H1 (cell line): ENCODE data around the gene RAPH1. TPM values are rescaled to one million over a fixed set of nuclear protein-coding genes. Genes with fewer than 3 reads are reported as not detected.

Experiments used
- CTCF ChIA-PET: fragments of 300-600 bp; sonication (Branson Sonifier 250); formaldehyde crosslinking; loops from one replicate; lab custom pipeline; 2021; ENCODE audit not compliant: partially characterized antibody; lab: Charles Lee
- POLR2A ChIA-PET: fragments of 300-600 bp; sonication (Branson Sonifier 250); formaldehyde crosslinking; loops from one replicate; lab custom pipeline; 2021; ENCODE audit warnings: inconsistent platforms; ENCODE audit not compliant: partially characterized antibody; lab: Charles Lee
- DNase-seq, 2 experiments: peaks; one replicate each; pipeline versions ENCODE4 v3.0.0 to v3.0.0-alpha.2; 2010 to 2022; ENCODE audit warnings: low spot score in 2 of 2, low read depth in 1 of 2, mixed read lengths in 1 of 2
- FAIRE-seq: peaks from 2 replicates; lab custom pipeline; 2011; peaks lifted over from hg19 to GRCh38; lab: Jason Lieb, UNC
- H2AFZ ChIP-seq: 2 replicates; pipeline ENCODE4 v1.8.1; 2012; ENCODE audit warnings: low read length, inconsistent platforms
- H2AK5ac ChIP-seq: 2 replicates; pipeline ENCODE4 v1.6.1; 2013; ENCODE audit warnings: low read depth, low read length
- H2BK120ac ChIP-seq: replicated peaks from 2 replicates; pipeline ENCODE3; 2013; ENCODE audit warnings: low read depth, low read length, inconsistent platforms
- H2BK12ac ChIP-seq: 2 replicates; pipeline ENCODE4 v1.6.1; 2013; ENCODE audit warnings: low read depth, low read length
- H2BK15ac ChIP-seq: 2 replicates; pipeline ENCODE4 v1.6.1; 2013; ENCODE audit warnings: low read length
- H2BK20ac ChIP-seq: 2 replicates; pipeline ENCODE4 v1.6.1; 2013; ENCODE audit warnings: low read length
- H2BK5ac ChIP-seq: 2 replicates; pipeline ENCODE4 v1.6.1; 2013; ENCODE audit warnings: low read depth, low read length
- H3K14ac ChIP-seq: 2 replicates; pipeline ENCODE4 v1.6.1; 2013; ENCODE audit warnings: inconsistent platforms; ENCODE audit not compliant: insufficient read length
- H3K18ac ChIP-seq: 2 replicates; pipeline ENCODE4 v1.6.1; 2013; ENCODE audit warnings: low read length; ENCODE audit errors: extremely low read depth
- H3K23ac ChIP-seq: 2 replicates; pipeline ENCODE4 v1.6.1; 2013; ENCODE audit warnings: inconsistent platforms; ENCODE audit not compliant: insufficient read length
- H3K23me2 ChIP-seq: 2 replicates; pipeline ENCODE4 v1.6.1; 2013; ENCODE audit warnings: low read depth, low read length
- H3K27ac ChIP-seq: 2 replicates; pipeline ENCODE4 v1.6.1; 2011; ENCODE audit warnings: low read depth, low read length, inconsistent platforms
- H3K27me3 ChIP-seq, 4 experiments: replicated peaks in 1 of 4; 1 replicate in 1 of 4; 2 replicates in 3 of 4; pipeline versions ENCODE4 v1.6.1 to v1.8.1; 2011 to 2013; ENCODE audit warnings: low read length in 3 of 4, mild to moderate bottlenecking in 3 of 4, inconsistent platforms in 2 of 4, mixed read lengths in 2 of 4, moderate library complexity in 1 of 4; ENCODE audit not compliant: control insufficient read depth in 3 of 4, insufficient read depth in 3 of 4; ENCODE audit errors: extremely low read depth in 1 of 4
- H3K36me3 ChIP-seq, 4 experiments: 2 replicates each; pipeline versions ENCODE4 v1.6.1 to v1.8.1; 2011 to 2013; ENCODE audit warnings: mild to moderate bottlenecking in 4 of 4, low read length in 3 of 4, moderate library complexity in 2 of 4, control low read depth in 1 of 4, inconsistent platforms in 1 of 4; ENCODE audit not compliant: insufficient read depth in 4 of 4, control insufficient read depth in 2 of 4
- H3K4ac ChIP-seq: replicated peaks from 2 replicates; pipeline ENCODE3; 2013; ENCODE audit warnings: low read length, low read depth, mixed read lengths, inconsistent platforms; ENCODE audit not compliant: insufficient read length
- H3K4me1 ChIP-seq, 4 experiments: replicated peaks in 1 of 4; 1 replicate in 1 of 4; 2 replicates in 3 of 4; pipeline versions ENCODE4 v1.6.1 to v1.8.1; 2011 to 2013; ENCODE audit warnings: low read length in 3 of 4, inconsistent platforms in 2 of 4, mixed read lengths in 1 of 4; ENCODE audit not compliant: insufficient read depth in 4 of 4, control insufficient read depth in 3 of 4
- H3K4me2 ChIP-seq, 2 experiments: 2 replicates each; pipeline versions ENCODE4 v1.6.1 to v1.8.1; 2011 to 2013; ENCODE audit warnings: low read depth in 2 of 2, low read length in 2 of 2, control low read depth in 1 of 2, inconsistent platforms in 1 of 2, mild to moderate bottlenecking in 1 of 2; ENCODE audit not compliant: insufficient read depth in 1 of 2
- H3K4me3 ChIP-seq, 4 experiments: fragments of 200-600, 300-600 bp in 1 of 4; sonication (generic), shearing (Covaris generic), sonication (Bioruptor Twin) in 1 of 4; 2 replicates each; pipeline versions ENCODE4 v1.5.1 to v1.8.1; 2011 to 2016; ENCODE audit warnings: low read length in 4 of 4, low read depth in 3 of 4, control low read depth in 2 of 4, inconsistent platforms in 2 of 4, mild to moderate bottlenecking in 2 of 4, mixed read lengths in 1 of 4, moderate library complexity in 1 of 4; ENCODE audit not compliant: insufficient read depth in 2 of 4; ENCODE audit errors: extremely low read depth in 1 of 4
- H3K56ac ChIP-seq: replicated peaks from 2 replicates; pipeline ENCODE3; 2013; ENCODE audit warnings: low read depth, mild to moderate bottlenecking, mixed read lengths, low read length, inconsistent platforms; ENCODE audit not compliant: insufficient read length
- H3K79me1 ChIP-seq: 2 replicates; pipeline ENCODE4 v1.6.1; 2013; ENCODE audit warnings: low read depth, low read length, control low read depth
- H3K79me2 ChIP-seq, 2 experiments: 2 replicates each; pipeline versions ENCODE4 v1.6.1 to v1.8.1; 2012 to 2013; ENCODE audit warnings: low read length in 2 of 2, mild to moderate bottlenecking in 2 of 2, inconsistent platforms in 1 of 2; ENCODE audit not compliant: insufficient read depth in 2 of 2, control insufficient read depth in 1 of 2
- H3K9ac ChIP-seq, 4 experiments: replicated peaks in 1 of 4; 1 replicate in 1 of 4; 2 replicates in 3 of 4; pipeline versions ENCODE4 v1.6.1 to v1.8.1; 2011 to 2013; ENCODE audit warnings: low read depth in 3 of 4, low read length in 3 of 4, control low read depth in 2 of 4, mild to moderate bottlenecking in 2 of 4, moderate library complexity in 2 of 4, inconsistent platforms in 1 of 4; ENCODE audit errors: extremely low read depth in 1 of 4
- H3K9me3 ChIP-seq, 2 experiments: 2 replicates each; pipeline versions ENCODE4 v1.6.1 to v1.8.1; 2012 to 2013; ENCODE audit warnings: mild to moderate bottlenecking in 2 of 2, moderate library complexity in 2 of 2, control low read depth in 1 of 2, inconsistent platforms in 1 of 2, low read depth in 1 of 2, low read length in 1 of 2, mixed read lengths in 1 of 2; ENCODE audit not compliant: insufficient read depth in 2 of 2
- H4K20me1 ChIP-seq, 2 experiments: replicated peaks in 1 of 2; 2 replicates each; pipeline versions ENCODE3 to v1.8.1; 2011 to 2013; ENCODE audit warnings: inconsistent platforms in 2 of 2, low read length in 2 of 2, mild to moderate bottlenecking in 1 of 2; ENCODE audit not compliant: insufficient read depth in 2 of 2, control insufficient read depth in 1 of 2
- H4K5ac ChIP-seq: 2 replicates; pipeline ENCODE4 v1.6.1; 2013; ENCODE audit warnings: low read length, low read depth, mixed read lengths, inconsistent platforms; ENCODE audit not compliant: insufficient read length
- H4K8ac ChIP-seq: 2 replicates; pipeline ENCODE4 v1.8.0; 2013; ENCODE audit warnings: mild to moderate bottlenecking, moderate library complexity, low read length, inconsistent platforms; ENCODE audit not compliant: insufficient read depth; ENCODE audit errors: extremely low read depth
- H4K91ac ChIP-seq: replicated peaks from 2 replicates; pipeline ENCODE3; 2013; ENCODE audit warnings: low read length, mixed read lengths, inconsistent platforms; ENCODE audit not compliant: insufficient read length
- EP300 ChIP-seq, 2 experiments: IDR thresholded peaks; 1 replicate in 1 of 2; 2 replicates in 1 of 2; pipeline ENCODE4 v1.6.1; 2011 to 2012; ENCODE audit warnings: low read depth in 2 of 2, low read length in 2 of 2, mild to moderate bottlenecking in 2 of 2, borderline replicate concordance in 1 of 2, inconsistent platforms in 1 of 2, moderate library complexity in 1 of 2
- HDAC2 ChIP-seq, 2 experiments: fragments of 300-600 bp in 1 of 2; sonication (generic) in 1 of 2; IDR thresholded peaks; 2 replicates each; pipeline ENCODE4 v1.6.1; 2011 to 2012; ENCODE audit warnings: low read depth in 2 of 2, low read length in 2 of 2, mild to moderate bottlenecking in 2 of 2, moderate library complexity in 2 of 2, borderline replicate concordance in 1 of 2, inconsistent platforms in 1 of 2
- TEAD4 ChIP-seq: IDR thresholded peaks from 2 replicates; pipeline ENCODE4 v1.6.1; 2012; ENCODE audit warnings: low read depth, low read length, inconsistent platforms, mixed read lengths
- WGBS, 2 experiments: shearing (Covaris generic) in 1 of 2; methylation state at CpG; one replicate each; pipeline versions ENCODE4 v1.1.6 to v1.1.7; 2013 to 2015; ENCODE audit warnings: low lambda C conversion rate in 2 of 2, mixed read lengths in 2 of 2, inconsistent platforms in 1 of 2, low coverage in 1 of 2, missing lambda C conversion rate in 1 of 2; ENCODE audit not compliant: insufficient replicate concordance in 2 of 2, insufficient coverage in 1 of 2, insufficient read length in 1 of 2; ENCODE audit errors: extremely low coverage in 1 of 2, missing lambda C conversion rate in 1 of 2; 5-methylcytosine and 5-hydroxymethylcytosine counted together
- polyA plus RNA-seq, 7 experiments: library from polyadenylated mRNA; depleted of rRNA in 3 of 7; stranded (reverse) in 5 of 7; unstranded in 2 of 7; fragments of >200 nt in 5 of 7; fragments of 200-250 nt in 2 of 7; gene quantifications; 1 replicate in 5 of 7; 2 replicates in 1 of 7; 4 replicates in 1 of 7; pipeline versions ENCODE4 v1.2.1 to v1.2.3, GENCODE V29; 2011 to 2013; ENCODE audit warnings: missing spikeins in 2 of 7, mixed read lengths in 2 of 7
- total RNA-seq: library from RNA; stranded (reverse); fragmentation: NEBNext Ultra II Directional; extraction: Animal tissue kit (Norgen Biotek cat#: 25700); gene quantifications from 2 replicates; pipeline ENCODE4 v1.2.1, GENCODE V29; 2021

The RAPH1 gene
- total and polyA plus RNA-seq, 2 of the 8 experiments (the other 6 are each of a cell fraction or from before 2014, with no cell fraction given): 3.8 to 27.4 TPM

GRCh38 chr2:203396667-203397066, 138.4 kb downstream of the RAPH1 start:
- H3K14ac ChIP-seq: no peak overlapping the region
- no peak overlapping the region for H2BK12ac ChIP-seq
- H3K79me1 ChIP-seq: no peaks in the 10 kb centered on the region
- WGBS, 2 experiments: 14% methylated on average over 1 of the region's 1 CpG; no CpG with 5 or more reads in 1 of the 2 experiments
- ChIA-PET POLR2A (no interaction called here), CTCF (interaction anchor here (0.7 kb wide), 2 partner anchors 100 to 143 kb away, joined by 3 read pairs; no protein-coding TSS in a partner anchor)
- no peak overlapping the region for H3K9ac ChIP-seq
- peak; percentile 82 for FAIRE-seq
- no peak overlapping the region for H3K18ac ChIP-seq
- DNase-seq: peak; percentile 69 to 78
- no peak overlapping the region for H3K56ac ChIP-seq
- H3K79me2 ChIP-seq: no peaks in the 10 kb centered on the region
- no peak overlapping the region for H3K4me3 ChIP-seq
- H3K4me2 ChIP-seq: no peak overlapping the region
- H3K4ac ChIP-seq: no peak overlapping the region
- H4K8ac ChIP-seq: no peak overlapping the region
- no peak overlapping the region for H4K5ac ChIP-seq
- H2BK20ac ChIP-seq: no peak overlapping the region
- H3K27me3 ChIP-seq: no peaks in the 10 kb centered on the region
- H2AFZ ChIP-seq: no peak overlapping the region
- no peaks in the 10 kb centered on the region for H3K9me3 ChIP-seq
- no peaks in the 10 kb centered on the region; a peak in 1 of 7 replicates for H3K4me1 ChIP-seq
- no peak overlapping the region for H2AK5ac ChIP-seq
- H3K27ac ChIP-seq: no peak overlapping the region
- H3K23ac ChIP-seq: no peak overlapping the region
- no peak overlapping the region for H4K91ac ChIP-seq
- no peak overlapping the region for H2BK120ac ChIP-seq
- H2BK15ac ChIP-seq: no peak overlapping the region
- no peak overlapping the region for H2BK5ac ChIP-seq
- H4K20me1 ChIP-seq: peaks cover 0 to 2% of the 10 kb centered on the region in 2 experiments
- H3K23me2 ChIP-seq: no peaks in the 10 kb centered on the region
- H3K36me3 ChIP-seq: peaks cover 0 to 47% (median 9%) of the 10 kb centered on the region in 4 experiments; a peak in 5 of 8 replicates
- TF ChIP-seq HDAC2 (IDR thresholded peaks at IDR 0.05; ENCODE audit: borderline replicate concordance in 1 of 2, low read depth in 2 of 2, low read length in 2 of 2) (0 out of 4 replicates have a peak, but pooled peaks of 1 of the 2 experiments have one; percentile 49), EP300 (IDR thresholded peaks at IDR 0.05; ENCODE audit: borderline replicate concordance in 1 of 2, low read depth in 2 of 2, low read length in 2 of 2) (0 out of 3 replicates have a peak, but pooled peaks of 1 of the 2 experiments have one; percentile 51), TEAD4 (peak; percentile 93)
